GM21723 (cell line): ENCODE data around the gene PIK3CB.
"Not testable (repeated sequence)": the region's sequence is repeated elsewhere in the genome, so short reads cannot be mapped to it uniquely, and the experiment has no call there.

Experiments
- ATAC-seq: cut with Tn5 transposase; IDR thresholded peaks from one replicate; pipeline ENCODE4 v1.9.1; 2021; ENCODE audit warnings: mild to moderate bottlenecking, moderate library complexity; ENCODE audit not compliant: unreplicated experiment

PIK3CB gene

DNA sequence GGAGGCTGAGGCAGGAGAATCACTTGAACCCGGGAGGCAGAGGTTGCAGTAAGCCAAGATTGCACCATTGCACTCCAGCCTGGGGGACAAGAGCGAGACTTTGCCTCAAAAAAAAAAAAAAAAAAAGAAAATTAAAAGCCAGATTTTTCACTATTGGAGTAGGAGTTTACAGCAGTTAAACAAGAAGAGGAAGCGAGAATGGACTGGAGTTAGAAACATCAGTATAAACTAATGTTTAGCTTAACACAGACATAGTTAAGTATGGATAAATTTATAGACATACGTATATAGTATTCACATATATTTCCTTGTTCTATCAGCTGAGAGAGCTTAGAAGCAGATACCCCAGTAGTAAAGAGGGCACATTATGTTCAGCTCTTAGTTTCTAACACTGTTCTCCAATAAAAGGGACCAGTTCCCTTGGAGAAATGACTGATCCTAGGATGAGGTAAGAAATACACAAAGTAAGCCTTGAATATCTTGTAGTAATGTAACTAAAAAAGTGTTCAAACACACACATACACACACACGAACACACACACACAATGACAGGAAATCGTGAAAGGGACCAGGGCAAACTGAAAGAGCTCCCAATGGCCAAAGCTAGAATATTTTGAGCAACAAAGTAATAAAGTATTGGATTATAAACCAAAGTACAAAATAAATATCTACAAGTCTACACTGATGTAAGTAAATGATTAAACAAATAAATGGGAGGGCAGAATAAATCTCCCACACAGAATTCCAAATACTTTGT, 25.1 kb downstream of the PIK3CB start:
- no peak for ATAC-seq

DNA sequence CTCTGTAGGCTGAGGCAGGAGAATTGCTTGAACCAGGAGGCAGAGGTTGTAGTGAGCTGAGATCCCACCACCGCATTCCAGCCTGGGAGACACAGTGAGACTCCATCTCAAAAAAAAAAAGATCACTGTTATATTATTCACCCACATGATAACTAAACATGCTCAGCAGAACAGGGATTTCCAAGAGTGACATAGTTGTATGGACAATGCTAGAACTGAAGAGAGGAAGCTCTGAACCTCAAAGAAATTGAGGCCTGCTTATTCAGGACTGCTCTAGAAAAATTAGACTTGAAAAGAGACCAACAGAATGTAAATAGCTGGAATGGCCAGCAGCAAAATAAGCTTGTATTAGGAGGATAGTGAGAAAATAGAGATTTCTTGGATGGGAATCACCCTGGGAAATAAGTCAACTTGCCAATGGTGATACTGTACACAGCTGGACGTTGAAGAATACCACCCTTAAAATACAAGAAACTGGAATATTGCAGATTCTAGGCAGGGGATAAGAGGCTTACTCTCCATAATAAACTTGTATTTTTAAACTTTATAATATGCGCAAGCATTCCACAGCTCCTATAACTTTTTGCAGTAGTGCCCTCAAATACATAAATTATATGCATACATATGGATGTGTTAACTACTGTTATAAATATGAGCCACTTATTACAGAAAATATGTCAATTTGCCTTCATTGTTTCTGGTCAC, 28.2 kb downstream of the PIK3CB start:
- no peak for ATAC-seq

DNA sequence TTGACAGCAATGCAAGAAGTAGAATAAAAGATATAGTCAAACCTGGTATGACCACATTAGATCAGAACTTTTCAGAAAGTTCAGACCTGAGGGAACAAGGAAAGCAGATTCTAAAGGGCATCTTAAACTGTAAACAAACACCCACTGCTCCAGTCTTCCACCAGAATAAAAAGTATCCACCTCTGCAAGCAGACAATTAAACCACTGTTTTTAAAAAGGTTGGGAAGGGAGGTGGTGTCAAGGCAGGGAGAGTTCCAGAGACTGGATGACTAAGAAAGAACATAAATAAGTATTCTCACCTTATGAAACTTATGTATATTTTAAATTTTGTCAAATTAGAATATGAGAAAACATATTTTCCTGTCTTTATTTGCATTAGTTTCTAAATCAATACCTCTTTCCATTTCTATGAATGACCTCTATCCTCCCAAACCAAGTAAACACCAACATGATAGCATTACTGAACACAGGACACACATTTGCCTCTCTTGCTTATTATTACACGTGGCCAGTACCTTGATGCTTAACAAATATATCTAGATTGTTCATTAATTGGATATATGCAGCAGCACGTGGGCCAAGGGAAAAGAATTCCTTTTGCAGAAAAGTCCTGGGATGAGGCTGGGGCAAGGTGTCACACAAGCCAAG, 31.6 kb downstream of the PIK3CB start:
- no peak for ATAC-seq

DNA sequence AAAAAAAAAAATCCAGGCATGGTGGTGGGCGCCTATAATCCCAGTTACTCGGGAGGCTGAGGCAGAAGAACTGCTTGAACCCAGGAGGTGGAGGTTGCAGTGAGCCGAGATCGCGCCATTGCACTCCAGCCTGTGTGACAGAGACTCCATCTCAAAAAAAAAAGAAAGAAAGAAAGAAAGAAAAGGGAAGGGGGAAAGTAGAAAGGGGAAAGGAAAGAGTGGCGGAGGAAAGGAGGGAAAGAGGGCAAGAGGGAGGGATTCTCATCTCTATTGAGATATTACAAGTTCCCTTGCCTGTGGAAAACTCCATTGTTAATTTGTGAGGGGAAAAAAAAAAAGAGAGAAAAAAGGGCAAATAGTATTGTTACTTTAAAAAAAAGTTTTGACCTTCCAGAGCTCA, 32.5 kb downstream of the PIK3CB start:
- not testable (repeated sequence) for ATAC-seq

DNA sequence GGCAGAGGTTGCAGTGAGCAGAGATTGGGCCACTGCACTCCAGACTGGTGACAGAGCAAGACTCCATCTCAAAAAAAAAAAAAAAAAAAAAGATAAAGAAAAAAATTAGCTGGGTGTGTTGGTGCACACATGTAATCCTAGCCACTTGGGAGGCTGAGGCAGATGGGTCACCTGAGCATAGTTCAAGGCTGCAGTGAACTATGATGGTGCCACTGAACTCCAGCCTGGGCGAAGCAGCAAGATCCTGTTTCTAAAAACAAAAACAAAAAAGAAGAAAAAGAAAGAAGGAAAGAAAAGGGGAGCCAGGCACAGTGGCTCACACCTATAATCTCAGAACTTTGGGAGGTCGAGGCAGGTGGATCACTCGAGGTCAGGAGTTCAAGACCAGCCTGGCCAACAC, 32.9 kb downstream of the PIK3CB start:
- no peak for ATAC-seq

DNA sequence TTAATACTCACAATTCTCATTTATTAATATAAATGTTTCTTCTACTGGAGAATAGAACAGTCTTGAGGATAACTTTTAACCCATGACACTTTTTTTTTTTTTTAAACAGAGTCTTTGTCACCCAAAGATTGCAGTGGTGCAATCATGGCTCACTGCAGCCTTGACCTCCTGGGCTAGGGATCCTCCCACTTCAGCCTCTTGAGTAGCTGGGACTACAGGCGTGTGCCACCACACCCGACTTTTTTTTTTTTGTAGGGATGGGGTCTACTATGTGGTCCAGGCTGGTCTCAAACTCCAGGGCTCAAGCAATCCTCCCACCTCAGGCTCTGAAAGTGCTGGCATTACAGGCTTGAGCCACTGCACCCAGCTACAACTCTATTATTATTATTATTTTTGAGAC, 34.5 kb downstream of the PIK3CB start:
- ATAC-seq = no peak

DNA sequence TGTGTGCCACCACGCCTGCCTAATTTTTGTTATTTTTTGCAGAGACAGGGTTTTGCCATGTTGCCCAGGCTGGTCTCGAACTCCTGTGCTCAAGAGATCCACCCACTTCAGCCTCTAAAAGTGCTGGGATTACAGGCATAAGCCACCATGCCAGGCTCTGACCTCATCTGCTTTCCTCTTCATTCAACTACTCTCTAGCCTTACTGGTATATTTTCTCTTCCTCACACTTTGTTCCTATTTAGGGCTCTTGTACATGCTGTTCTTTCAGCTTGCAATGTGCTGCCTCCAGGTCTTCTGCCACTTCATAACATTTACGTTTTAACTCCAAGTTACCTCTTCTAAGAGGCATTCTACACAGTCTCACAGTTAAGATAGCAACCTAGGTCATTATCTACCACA, 34.9 kb downstream of the PIK3CB start:
- no peak for ATAC-seq

DNA sequence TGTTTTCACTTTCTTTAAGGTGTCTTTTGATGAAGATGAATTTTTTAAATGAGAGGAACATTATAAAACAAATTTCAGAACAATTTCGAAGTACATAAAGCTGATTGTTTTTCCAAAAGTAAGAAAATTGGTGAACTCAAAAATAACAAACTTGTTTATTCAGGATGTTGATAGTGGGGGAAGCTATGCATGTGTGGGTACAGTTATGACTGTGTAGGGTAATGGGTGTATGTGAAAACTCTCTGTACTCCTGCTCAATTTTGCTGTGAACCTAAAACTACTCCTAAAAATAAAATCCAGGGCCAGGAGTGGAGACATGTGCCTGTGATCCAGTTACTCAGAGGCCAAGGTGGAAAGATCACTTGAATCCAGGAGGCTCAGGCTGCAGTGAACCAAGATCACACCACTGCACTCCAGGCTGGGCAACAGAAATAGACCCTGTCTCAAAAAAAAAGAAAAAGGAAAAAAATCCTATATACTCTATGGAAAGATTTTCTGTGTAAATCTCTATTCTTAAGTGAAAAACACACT, 37.2 kb downstream of the PIK3CB start:
- peak; percentile 56 for ATAC-seq

DNA sequence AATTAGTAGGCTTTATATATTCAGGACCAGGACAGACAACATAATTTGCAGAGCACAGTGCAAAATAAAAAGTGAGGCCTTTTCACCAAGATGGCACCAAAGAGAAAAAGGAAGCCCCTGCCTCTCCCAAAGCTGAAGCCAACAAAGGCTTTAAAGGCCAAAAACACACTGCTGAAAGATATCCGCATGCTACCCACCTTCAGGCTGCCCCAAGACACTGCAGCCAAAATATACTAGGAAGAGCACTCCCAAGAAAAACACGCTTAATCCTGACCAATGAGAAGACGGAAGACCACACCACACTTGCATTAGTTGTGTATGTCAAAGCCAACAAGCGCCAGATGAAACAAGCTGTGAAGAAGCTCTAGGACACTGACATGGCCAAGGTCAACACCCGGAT, 38.0 kb downstream of the PIK3CB start:
- no peak for ATAC-seq

DNA sequence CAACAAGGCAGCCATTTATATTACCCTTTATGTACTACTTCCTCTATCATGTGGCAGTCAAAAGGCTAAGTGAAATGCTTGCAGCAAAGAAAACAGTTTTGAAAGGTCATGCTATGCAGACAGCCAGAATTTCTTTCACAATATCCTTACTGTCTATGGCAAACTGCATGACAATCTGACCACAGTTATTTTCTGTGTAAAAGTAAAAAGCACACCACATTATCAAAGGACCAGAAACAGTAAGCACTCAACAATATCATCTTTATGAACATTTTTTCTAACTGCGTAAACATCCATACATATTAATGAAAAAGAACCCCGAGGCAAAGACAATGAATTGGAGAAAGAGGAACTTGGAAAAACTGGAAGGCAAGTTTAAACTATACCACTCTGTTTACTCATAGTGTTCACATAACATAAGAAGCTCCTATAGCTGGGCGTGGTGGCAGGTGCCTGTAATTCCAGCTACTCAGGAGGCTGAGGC, 47.9 kb downstream of the PIK3CB start:
- no peak for ATAC-seq

DNA sequence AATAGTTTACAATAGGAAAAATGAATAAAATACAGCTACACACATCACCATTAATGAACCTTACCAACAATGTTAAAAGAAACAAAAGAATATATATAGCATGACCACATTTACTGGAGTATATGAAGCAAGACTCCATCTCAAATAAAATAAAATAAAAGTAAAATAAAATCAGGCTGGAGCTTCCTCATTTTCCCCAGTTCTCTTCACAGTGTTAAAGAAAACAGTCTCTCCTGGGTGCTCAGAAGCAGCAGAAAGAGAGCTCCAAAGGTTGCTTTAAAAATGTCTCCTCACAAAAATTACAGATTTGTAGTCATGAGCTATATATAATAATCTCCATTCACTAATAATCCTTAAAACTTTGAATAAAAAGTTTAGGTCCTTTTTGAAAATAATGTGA, 48.8 kb downstream of the PIK3CB start:
- ATAC-seq = no peak

DNA sequence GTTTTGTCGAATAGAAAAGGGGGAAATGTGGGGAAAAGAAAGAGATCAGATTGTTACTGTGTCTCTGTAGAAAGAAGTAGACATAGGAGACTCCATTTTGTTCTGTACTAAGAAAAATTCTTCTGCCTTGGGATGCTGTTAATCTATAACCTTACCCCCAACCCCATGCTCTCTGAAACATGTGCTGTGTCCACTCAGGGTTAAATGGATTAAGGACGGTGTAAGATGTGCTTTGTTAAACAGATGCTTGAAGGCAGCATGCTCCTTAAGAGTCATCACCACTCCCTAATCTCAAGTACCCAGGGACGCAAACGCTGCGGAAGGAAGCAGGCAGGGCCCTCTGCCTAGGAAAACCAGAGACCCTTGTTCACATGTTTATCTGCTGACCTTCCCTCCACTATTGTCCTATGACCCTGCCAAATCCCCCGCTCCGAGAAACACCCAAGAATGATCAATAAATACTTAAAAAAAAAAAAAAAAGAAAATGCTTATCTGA, 49.3 kb downstream of the PIK3CB start:
- ATAC-seq = not testable (repeated sequence)

DNA sequence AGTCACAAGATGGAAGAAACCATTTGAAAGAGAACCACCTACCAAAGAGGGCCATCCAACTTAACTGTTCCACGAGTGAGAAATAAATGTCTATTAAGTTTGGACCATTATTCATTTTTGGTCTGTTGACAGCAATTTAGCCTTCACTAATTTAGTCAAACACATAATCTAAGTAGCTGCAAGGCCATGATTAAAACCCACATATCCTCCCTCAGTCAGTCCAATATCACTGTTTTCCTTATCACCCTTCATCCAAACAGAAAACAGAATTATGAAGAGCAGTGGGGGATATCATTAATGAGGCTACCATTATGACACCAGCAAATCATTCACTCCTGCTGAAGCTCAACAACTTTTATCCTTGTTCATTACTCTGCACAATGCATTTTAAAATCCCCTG, 52.0 kb downstream of the PIK3CB start:
- no peak for ATAC-seq

DNA sequence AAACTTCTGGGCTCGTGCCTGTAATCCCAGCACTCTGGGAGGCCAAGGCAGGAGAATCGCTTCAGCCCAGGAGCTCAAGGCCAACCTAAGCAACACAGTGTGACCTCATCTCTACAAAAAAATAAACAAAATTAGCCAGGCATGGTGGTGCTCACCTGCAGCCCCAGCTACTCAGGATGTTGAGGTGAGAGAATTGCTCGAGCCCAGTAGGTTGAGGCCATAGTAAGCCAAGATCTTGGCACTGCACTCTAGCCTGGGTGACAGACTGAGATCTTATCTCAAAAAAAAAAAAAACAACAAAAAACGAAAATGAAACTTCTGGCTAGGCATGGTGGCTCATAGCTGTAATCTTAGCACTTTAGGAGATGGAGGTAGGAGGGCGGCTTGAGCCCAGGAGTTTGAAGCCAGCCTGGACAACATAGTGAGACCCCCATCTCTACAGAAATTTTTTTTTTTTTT, 53.7 kb downstream of the PIK3CB start:
- no peak for ATAC-seq

DNA sequence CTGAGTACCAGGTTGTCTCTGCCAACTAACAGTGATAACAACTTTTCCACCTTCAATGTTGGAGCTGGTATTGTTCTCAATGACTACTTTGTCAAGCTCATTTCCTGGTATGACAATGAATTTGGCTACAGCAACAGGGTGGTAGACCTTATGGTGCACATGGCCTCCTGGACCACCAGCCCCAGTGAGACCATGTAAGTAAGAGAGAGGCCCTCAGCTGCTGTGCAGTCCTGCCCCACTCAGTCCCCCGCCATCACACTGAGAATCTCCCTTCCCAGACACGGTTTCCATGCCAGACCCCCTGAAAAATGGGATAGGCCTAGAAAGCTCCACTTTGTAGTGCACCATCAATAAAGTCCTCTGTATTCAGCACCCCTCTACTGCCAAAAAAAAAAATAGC, 56.1 kb downstream of the PIK3CB start:
- ATAC-seq = no peak

DNA sequence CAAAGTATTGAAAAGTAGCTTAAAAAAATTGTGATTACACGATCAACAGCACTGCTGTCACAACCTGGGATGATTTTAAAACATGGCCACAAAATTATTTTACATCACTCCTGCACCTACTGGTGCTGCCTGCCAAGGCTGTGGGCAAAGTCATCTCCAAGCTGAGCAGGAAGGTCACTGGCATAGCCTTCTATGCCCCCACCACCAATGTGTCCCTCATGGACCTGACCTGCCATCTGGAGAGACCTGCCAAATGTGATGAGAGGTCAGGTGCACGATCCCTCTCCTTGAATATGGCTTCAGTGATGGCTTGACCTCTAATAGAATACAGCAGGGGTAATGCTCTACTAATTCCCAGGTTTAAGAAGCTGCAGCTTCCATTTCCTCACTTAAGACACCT, 57.8 kb downstream of the PIK3CB start:
- no peak for ATAC-seq

DNA sequence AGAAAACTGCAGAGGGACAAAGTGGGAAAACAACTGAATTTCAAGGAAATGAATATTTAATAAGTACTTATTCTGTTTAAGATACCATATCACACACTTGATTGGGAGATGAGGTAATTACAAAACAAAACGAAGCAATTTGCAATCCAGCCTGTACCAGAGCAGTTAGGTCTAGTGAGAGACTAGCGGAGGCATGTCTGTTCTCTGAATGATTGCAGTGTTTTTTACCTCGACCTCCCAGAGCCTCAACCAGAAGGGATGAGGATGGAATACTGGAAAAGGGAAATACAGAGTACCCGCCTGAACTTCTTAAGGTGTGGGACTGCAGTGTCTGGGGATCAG, 59.5 kb downstream of the PIK3CB start:
- no peak for ATAC-seq

DNA sequence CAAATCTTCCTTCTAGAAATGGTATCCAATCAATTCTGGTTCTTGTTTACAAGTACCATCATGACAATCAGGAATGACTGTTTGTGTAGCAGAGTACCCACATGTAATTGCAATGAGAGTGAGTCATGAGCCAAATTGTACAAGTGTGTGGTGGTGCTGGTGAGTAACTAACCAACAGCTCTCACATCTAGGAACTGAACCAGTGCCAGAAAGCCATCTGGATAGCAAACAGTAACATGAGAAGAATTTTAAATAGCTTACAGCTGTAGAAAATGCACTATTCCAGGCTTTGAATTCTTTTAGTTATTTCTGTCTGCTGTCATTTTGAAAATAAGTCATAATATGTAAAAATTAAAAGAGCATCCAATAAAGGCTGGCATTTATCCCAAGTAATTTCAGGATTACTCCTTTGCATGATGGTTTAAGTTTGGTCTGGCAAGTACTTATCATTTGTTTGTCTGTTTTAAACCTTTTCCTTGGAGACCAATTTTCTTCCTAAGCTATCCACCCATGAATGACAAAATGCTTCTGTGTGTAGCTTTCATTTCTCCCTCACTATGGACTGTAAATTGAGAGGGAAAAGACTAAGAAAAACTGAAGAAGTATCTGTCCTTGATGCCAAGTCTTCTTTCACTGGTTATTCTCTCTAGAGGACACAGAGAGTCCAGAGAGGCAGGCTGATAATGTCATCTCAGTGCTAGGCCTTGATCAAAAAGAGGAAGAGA, 60.0 kb downstream of the PIK3CB start:
- no peak for ATAC-seq

DNA sequence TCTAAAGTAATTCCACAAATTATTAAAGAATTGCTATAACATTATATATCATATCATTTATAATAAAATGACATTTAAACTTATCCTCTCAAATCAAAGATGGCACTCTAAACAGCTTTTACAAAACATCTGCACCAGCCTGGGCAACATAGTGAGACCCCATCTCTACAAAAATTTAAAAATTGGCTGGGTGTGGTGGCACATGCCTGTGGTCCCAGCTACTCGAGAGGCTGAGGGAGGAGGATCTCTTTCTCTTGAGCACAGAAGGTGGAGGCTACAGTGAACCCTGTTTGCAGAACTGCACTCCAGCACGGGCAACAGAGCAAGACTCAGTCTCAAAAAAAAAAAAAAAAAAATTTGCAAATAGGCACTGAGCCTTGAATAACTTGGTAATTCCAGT, 63.1 kb downstream of the PIK3CB start:
- ATAC-seq = no peak

DNA sequence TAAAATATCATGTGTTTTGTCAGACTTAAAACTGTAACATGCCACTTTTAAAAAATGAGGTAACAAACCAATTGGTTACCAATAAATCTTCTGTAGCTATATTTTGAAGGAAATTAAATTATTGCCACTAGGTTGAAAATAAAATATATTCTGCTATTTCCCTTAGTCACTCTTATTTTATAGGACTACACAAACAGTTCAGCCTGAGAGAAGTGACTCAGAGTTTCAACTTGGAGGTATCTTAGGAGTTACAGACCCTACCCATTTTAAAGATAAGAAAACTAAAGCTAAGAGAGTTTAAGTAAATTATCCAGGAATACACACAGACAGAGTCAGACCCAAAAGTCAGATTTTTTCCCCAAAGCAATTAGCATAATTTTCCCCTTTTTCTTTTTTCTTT, 65.1 kb downstream of the PIK3CB start:
- no peak for ATAC-seq

DNA sequence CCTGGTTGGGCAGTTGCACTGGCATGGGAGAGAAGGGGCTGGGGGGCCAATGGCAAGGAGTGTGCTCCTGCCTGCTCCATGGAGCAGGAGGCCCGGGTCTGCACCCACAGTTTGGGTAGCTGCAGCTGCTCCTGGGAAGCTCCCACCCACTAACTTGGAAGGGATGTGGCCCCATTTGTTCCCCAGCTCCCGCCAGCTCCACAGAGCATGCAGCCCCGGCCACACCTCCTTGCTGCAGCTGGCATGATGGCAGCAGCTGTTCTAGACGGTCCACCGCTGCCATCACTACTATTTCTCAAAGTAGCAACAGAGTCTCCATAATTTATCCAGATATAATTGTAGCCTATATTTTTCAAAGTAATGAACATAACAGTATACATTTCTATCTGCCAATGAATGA, 65.8 kb downstream of the PIK3CB start:
- ATAC-seq = no peak
